ENCODE data around the gene SNRPD2.

SNRPD2 gene

DNA sequence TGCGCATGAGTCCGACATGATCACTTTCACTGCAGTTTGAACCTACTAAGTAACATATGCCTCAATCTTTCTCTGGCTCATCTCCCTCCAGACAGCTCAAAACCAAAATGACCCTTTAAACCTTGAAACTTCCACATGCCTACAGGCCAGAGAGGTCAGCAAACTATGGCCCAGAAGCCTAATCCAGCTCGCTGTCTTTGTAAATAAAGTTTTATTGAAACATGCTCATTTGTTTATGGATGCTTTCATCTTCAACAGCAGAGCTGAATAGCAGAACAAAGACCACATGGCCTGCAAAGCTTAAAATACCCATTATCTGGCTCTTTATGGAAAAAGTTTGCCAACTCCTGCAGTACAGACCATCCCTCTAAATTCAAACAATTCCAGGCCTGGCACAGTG is 23.4 kb upstream of the SNRPD2 start:
- H2AFZ ChIP-seq (ENCODE audit: low read length) = no peak overlapping the region
- peaks cover 80% of the 10 kb centered on the region for H3K79me2 ChIP-seq (ENCODE audit: low read length)
- H3K27me3 ChIP-seq (replicated peaks; ENCODE audit: insufficient read depth, low read length) = no peaks in the 10 kb centered on the region
- no peak overlapping the region for H3K4me3 ChIP-seq (ENCODE audit: low read length)
- no peaks in the 10 kb centered on the region for H4K20me1 ChIP-seq (ENCODE audit: insufficient read depth, low read length)
- no peaks in the 10 kb centered on the region for H3K9me3 ChIP-seq (replicated peaks; ENCODE audit: insufficient read depth, low read length)
- DNase-seq = no peak
- peaks cover 13% of the 10 kb centered on the region; the same call in 1 of the 2 replicates for H3F3A ChIP-seq (ENCODE audit: insufficient read depth, low read length)
- H3K36me3 ChIP-seq (replicated peaks; ENCODE audit: insufficient read depth, low read length) = no peaks in the 10 kb centered on the region
- H3K4me1 ChIP-seq (ENCODE audit: low read length) = peaks cover 14% of the 10 kb centered on the region
- H3K27ac ChIP-seq (ENCODE audit: low read length) = no peak overlapping the region
- H3K4me2 ChIP-seq (ENCODE audit: low read depth, low read length) = no peak overlapping the region
- no peak overlapping the region for H3K9ac ChIP-seq (ENCODE audit: low read length)
- no peaks in the 10 kb centered on the region for H3K9me2 ChIP-seq (replicated peaks; ENCODE audit: insufficient read depth, low read length)
- TF ChIP-seq EZH2 (optimal IDR thresholded peaks at IDR 0.05; ENCODE audit: low read depth, low read length) (no peak), CTCF (IDR thresholded peaks at IDR 0.05; ENCODE audit: low read length) (no peak), EZH2phosphoT487 (IDR thresholded peaks at IDR 0.05; ENCODE audit: low read length) (no peak)

DNA sequence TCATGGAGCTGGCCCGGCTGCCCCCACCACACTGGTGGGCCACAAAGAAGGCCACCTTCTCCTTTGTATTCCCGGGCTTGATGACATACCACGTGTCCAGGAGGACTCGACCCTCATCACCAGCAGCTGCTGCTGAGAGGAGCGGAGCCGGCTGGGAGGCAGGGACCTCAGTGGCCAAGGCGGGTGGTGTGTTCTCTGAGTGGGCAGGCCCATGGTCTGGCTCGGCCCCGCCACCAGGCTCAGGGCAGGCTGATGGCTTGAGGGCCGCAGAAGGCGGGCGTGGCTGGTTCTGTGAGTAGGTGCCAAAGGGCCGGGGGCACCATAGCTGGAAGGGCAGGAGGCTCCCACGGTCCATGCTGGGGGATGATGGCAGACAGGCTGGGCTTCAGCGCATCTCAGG is 21.4 kb upstream of the SNRPD2 start:
- peaks cover 13% of the 10 kb centered on the region; the same call in 1 of the 2 replicates for H3F3A ChIP-seq (ENCODE audit: insufficient read depth, low read length)
- H2AFZ ChIP-seq (ENCODE audit: low read length) = no peak overlapping the region
- no peak for DNase-seq
- no peak overlapping the region for H3K4me2 ChIP-seq (ENCODE audit: low read depth, low read length)
- no peak overlapping the region for H3K9ac ChIP-seq (ENCODE audit: low read length)
- H3K36me3 ChIP-seq (replicated peaks; ENCODE audit: insufficient read depth, low read length) = no peaks in the 10 kb centered on the region
- no peaks in the 10 kb centered on the region for H4K20me1 ChIP-seq (ENCODE audit: insufficient read depth, low read length)
- H3K9me3 ChIP-seq (replicated peaks; ENCODE audit: insufficient read depth, low read length) = no peaks in the 10 kb centered on the region
- peaks cover 9% of the 10 kb centered on the region for H3K4me1 ChIP-seq (ENCODE audit: low read length)
- H3K9me2 ChIP-seq (replicated peaks; ENCODE audit: insufficient read depth, low read length) = no peaks in the 10 kb centered on the region
- no peak for TF ChIP-seq EZH2 (optimal IDR thresholded peaks at IDR 0.05; ENCODE audit: low read depth, low read length)
- no peak for TF ChIP-seq EZH2phosphoT487 (IDR thresholded peaks at IDR 0.05; ENCODE audit: low read length)
- TF ChIP-seq CTCF (IDR thresholded peaks at IDR 0.05; ENCODE audit: low read length) = no peak
- H3K27me3 ChIP-seq (replicated peaks; ENCODE audit: insufficient read depth, low read length) = no peaks in the 10 kb centered on the region
- no peak overlapping the region for H3K27ac ChIP-seq (ENCODE audit: low read length)
- H3K79me2 ChIP-seq (ENCODE audit: low read length) = peaks cover 73% of the 10 kb centered on the region
- H3K4me3 ChIP-seq (ENCODE audit: low read length) = no peak overlapping the region

GRCh38 chr19:45712699-45713067 is 20.9 kb upstream of the SNRPD2 start:
- peaks cover 11% of the 10 kb centered on the region for H3F3A ChIP-seq (ENCODE audit: insufficient read depth, low read length)
- no peak overlapping the region for H3K9ac ChIP-seq (ENCODE audit: low read length)
- peaks cover 7% of the 10 kb centered on the region for H3K4me1 ChIP-seq (ENCODE audit: low read length)
- TF ChIP-seq CTCF (IDR thresholded peaks at IDR 0.05; ENCODE audit: low read length) = no peak
- TF ChIP-seq EZH2phosphoT487 (IDR thresholded peaks at IDR 0.05; ENCODE audit: low read length) = no peak
- no peak for TF ChIP-seq EZH2 (optimal IDR thresholded peaks at IDR 0.05; ENCODE audit: low read depth, low read length)
- H3K9me3 ChIP-seq (replicated peaks; ENCODE audit: insufficient read depth, low read length) = no peaks in the 10 kb centered on the region
- DNase-seq = no peak
- no peak overlapping the region for H3K4me3 ChIP-seq (ENCODE audit: low read length)
- no peak overlapping the region for H3K27ac ChIP-seq (ENCODE audit: low read length)
- no peaks in the 10 kb centered on the region for H4K20me1 ChIP-seq (ENCODE audit: insufficient read depth, low read length)
- no peaks in the 10 kb centered on the region for H3K36me3 ChIP-seq (replicated peaks; ENCODE audit: insufficient read depth, low read length)
- no peaks in the 10 kb centered on the region for H3K9me2 ChIP-seq (replicated peaks; ENCODE audit: insufficient read depth, low read length)
- H3K27me3 ChIP-seq (replicated peaks; ENCODE audit: insufficient read depth, low read length) = no peaks in the 10 kb centered on the region
- H3K4me2 ChIP-seq (ENCODE audit: low read depth, low read length) = no peak overlapping the region
- H2AFZ ChIP-seq (ENCODE audit: low read length) = no peak overlapping the region
- peaks cover 71% of the 10 kb centered on the region for H3K79me2 ChIP-seq (ENCODE audit: low read length)

Data from MM.1S (cell line).